SH-SY5Y (cell line): ENCODE results near the gene PTX3.

Experiments
- GATA2 ChIP-seq: IDR thresholded peaks from 2 replicates; pipeline ENCODE4 v1.6.1; 2011; ENCODE audit warnings: mild to moderate bottlenecking, low read depth, low read length
- GATA3 ChIP-seq: IDR thresholded peaks from 2 replicates; pipeline ENCODE4 v1.6.1; 2011; ENCODE audit warnings: low read depth, mild to moderate bottlenecking, low read length, moderate library complexity

Gene PTX3

DNA sequence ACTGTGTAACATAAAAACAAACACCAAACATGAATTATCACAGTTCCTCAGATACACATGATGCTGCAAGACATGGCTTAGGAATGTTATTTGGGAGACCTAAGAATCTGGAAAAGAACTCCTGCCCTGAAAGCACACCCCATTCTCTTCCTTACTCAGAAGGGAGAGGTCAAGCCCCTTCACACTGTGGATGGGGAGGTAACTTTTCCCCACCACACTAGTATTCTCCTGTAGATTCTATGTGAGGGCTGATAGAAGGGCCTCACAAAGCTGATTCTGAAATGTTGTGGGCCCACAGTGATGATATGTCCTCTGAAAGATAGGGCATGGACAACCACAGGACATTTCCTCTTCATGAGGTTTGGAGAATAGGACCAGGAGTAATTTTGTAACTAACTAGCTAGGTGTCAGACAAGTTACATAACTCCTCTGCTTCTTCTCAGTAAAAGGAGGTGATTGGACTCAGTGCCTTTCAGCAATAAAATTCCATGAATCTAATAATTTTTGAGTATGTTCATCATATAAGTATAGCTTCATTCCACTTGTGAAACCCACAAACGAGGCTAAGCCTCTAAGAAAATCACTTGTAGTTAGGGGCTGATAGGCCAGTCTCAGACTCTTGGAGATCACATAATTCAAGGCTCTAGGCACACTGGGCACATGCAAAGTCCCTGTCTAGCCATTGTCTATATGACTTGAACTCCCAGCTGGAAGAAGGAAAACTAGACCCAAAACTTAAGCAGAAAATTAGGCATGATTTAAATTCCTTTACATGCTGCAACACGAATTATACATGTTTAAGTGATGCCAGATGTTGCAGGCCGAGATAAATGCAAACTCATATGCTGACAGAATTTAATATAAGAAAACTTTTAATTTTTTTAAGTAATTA, 7.5 kb downstream of the PTX3 start:
- no peak for TF ChIP-seq GATA2
- TF ChIP-seq GATA3, result no peak

DNA sequence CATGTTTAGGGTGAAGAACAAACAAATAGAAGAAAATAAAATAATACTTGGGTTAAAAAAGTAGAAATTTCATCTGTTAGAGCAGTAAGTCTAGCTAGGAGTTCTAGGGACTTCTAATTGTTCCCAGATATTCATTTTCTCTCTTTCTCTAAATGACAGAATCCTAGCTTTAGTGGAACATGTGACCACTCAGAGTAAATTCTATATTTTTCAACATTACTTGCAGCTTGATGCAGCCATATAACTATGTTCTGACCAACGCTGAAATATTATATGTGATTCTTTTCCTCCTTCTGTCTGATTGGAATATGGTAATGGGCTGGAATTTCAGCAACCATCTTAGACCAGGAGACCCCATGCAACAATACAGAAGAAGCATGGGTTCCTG, 8.1 kb downstream of the PTX3 start:
- TF ChIP-seq GATA3, result no peak
- TF ChIP-seq GATA2, result no peak

DNA sequence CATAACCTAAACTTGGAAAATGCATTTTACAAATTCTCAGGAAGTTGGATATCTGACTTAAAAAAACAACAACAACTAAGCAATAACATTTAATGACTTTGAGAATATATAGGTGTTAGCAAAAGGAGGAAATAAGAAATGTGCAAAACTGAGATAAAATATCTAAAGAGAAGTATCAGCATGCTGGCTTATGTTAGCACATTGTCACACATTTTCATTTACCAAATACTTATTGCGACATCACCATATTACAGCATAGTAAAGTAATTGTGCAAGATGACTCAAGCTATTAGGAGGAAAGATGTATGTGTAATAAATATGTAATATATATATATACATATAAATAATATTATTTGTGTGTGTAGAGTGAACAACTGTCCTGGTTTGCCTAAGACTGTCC, 9.2 kb downstream of the PTX3 start:
- TF ChIP-seq GATA3 (no peak), GATA2 (no peak)

DNA sequence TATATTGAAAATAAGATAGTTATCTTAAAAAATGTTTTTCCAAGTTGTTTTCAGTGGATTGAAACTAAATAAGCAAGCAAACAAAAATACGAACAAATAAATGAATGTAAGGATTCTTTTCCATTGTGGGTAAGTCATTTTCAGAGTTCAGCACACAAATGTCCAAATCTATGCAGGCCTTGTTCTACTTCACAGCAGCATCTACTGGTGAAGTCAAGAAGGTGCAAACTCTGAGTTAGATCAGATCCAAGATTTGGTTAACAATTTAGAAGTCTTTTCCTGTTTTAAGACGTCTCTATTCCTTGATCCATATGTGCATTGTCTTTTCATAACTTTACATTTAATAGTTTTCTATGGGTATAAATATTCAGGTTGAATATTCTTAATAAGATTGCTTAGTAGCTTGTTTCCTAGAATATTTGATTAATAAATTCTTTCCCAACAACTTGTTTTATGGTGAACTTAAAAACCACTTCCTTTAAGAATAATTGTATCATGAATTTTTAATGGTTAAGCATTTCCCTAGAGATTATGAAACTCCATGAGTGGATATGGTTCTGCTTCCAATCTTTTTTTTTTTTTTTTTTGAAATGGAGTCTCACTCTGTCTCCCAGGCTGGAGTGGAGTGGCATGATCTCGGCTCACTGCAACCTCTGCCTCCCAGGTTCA, 10.5 kb downstream of the PTX3 start:
- TF ChIP-seq GATA2 (no peak), GATA3 (no peak)

- no peak for TF ChIP-seq GATA3
- no peak for TF ChIP-seq GATA2
Measured at GRCh38 chr3:157452097-157452496, 15.4 kb downstream of the PTX3 start.

GRCh38 chr3:157453824-157454223, 17.2 kb downstream of the PTX3 start:
- TF ChIP-seq GATA2, result no peak
- TF ChIP-seq GATA3, result no peak

GRCh38 chr3:157459706-157460105, 23.1 kb downstream of the PTX3 start:
- TF ChIP-seq GATA3 (no peak), GATA2 (no peak)

DNA sequence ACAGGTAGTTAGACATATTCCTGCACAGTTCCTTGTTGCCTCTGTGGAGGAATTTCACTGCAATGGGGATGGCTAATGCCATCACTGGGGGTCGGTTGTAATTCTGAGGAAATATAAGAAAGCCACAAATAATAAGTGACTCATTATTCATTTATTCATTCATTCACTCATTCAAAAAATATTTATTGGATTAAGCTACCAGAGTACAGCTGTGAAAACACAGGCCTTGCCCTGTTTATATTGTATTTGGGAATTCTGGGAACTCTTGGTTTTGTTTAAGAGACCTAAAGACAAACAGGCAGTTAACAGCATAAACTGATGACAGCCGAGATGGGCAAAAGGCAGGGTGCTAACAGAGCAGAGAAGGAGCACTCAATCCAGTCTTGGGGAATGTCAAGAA, 23.6 kb downstream of the PTX3 start:
- TF ChIP-seq GATA3 (no peak), GATA2 (no peak)

GRCh38 chr3:157463816-157464215, 27.2 kb downstream of the PTX3 start:
- TF ChIP-seq GATA3, result no peak

GRCh38 chr3:157464321-157464720, 27.7 kb downstream of the PTX3 start:
- TF ChIP-seq GATA2, result no peak
- TF ChIP-seq GATA3, result no peak

DNA sequence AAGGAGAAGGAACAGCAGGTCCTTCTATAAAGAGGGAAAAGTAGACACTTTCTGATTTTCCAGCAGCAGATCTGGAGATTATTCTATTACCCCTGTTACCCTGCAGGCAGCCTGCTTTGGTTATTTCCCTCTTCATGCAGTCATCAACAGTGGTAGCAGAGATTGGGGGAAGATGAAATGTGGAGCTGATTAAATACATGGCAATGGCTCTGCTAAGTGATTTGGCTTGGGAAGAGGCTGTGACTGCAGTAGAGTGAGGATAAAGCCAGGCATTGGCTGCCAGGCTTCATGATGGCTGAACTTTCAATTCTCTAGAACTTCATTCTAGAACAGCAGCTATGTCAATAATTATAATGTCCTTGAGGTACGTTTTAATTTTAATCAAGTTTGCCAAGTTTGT, 29.1 kb downstream of the PTX3 start:
- peak; percentile 53; the same call in 1 of the 2 replicates for TF ChIP-seq GATA2
- no peak for TF ChIP-seq GATA3

DNA sequence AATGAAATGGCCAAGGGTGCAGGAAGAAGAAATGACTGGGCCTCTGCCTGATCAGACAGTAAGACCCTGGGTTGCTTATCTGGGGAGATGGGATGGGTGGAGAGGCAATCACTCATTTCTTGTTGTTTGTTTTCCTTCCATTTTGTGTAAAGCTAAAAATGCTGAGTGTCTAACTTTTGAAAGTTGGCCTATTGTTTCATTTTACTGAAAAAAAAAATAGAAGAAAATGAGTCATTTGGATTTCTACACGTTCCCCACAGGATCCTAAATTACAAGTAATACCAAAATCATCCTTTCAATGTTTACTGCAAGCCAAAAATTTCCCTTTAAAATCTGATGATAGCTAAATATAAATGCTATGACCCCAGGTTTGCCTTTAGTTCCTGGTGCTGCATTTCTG, 30.6 kb downstream of the PTX3 start:
- TF ChIP-seq GATA2 (no peak), GATA3 (no peak)

- no peak for TF ChIP-seq GATA3
- no peak for TF ChIP-seq GATA2
Measured at GRCh38 chr3:157469561-157470294, 33.1 kb downstream of the PTX3 start.

DNA sequence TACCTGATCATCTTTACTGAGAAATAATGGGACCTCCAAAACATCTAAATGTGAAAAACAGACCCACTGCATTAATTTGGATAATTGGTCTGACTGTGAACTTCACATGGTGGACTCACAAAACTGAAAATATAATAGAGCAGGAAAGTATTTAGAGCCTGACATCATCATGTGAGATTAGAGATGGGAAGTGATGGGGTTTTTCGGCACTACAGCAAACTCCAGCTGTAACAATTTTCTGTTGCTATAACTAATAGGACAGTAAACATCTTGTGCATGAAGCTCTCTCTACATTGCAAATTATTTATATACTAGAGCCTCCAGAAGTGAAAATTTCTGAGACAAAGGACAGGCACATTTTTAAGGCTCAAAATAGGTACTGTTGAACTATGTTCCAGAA, 34.4 kb downstream of the PTX3 start:
- TF ChIP-seq GATA3 (no peak), GATA2 (no peak)
